Endometrial microvascular endothelial cells (primary cell): ENCODE data around the gene SPECC1L. TPM values are rescaled to one million over a fixed set of nuclear protein-coding genes. Genes with fewer than 3 reads are reported as not detected.

Experiments
- total RNA-seq: library from RNA; depleted of rRNA; stranded (reverse); fragments of >200 nt; gene quantifications from one replicate; pipeline ENCODE4 v1.2.3, GENCODE V29; 2015; ENCODE audit errors: inconsistent ontology term

Gene SPECC1L
- total RNA-seq, 1 donor from 2014 or later, result 30.1 TPM

Other genes starting within 250 kb of the SPECC1L start
- gene SUSD2, start 89.3 kb upstream of the SPECC1L start, total RNA-seq, result 0.09 TPM
- gene GGT5, start 25.7 kb upstream of the SPECC1L start, total RNA-seq, result 17.6 TPM
- 2.1 TPM for gene ADORA2A, start 156.8 kb downstream of the SPECC1L start, total RNA-seq
- not detected for gene UPB1, start 224.5 kb downstream of the SPECC1L start, total RNA-seq